Endothelial cell of umbilical vein (primary cell): Measurements from ENCODE around the gene LY9. TPM values are rescaled to one million over a fixed set of nuclear protein-coding genes. Genes with fewer than 3 reads are reported as not detected.

ENCODE experiments used
- BruUV-seq: library from RNA; stranded (reverse); fragments of 400-500 nt; replicated peaks from 2 replicates; lab custom pipeline; 2021; lab: Mats Ljungman, UMichigan
- CTCF ChIA-PET: fragments of 300-600, 350-600 bp; sonication (Branson Sonifier 250); formaldehyde crosslinking; loops from one replicate; lab custom pipeline; 2021; ENCODE audit warnings: antibody characterized with exemption, inconsistent platforms; lab: Charles Lee
- POLR2A ChIA-PET: fragments of 300-600, 350-600 bp; sonication (Branson Sonifier 250); formaldehyde crosslinking; loops from one replicate; lab custom pipeline; 2021; ENCODE audit warnings: antibody characterized with exemption, inconsistent platforms; lab: Charles Lee
- DNase-seq: peaks from one replicate; pipeline ENCODE4 v3.0.0-alpha.2; 2011; ENCODE audit warnings: low read depth, low spot score
- FAIRE-seq: peaks from 2 replicates; lab custom pipeline; 2011; peaks lifted over from hg19 to GRCh38; lab: Jason Lieb, UNC
- H2AFZ ChIP-seq: 2 replicates; pipeline ENCODE4 v1.6.0; 2012; ENCODE audit warnings: low read depth, low read length, control low read depth, inconsistent platforms
- H3K27ac ChIP-seq: 2 replicates; pipeline ENCODE4 v1.5.1; 2011; ENCODE audit warnings: low read depth, mild to moderate bottlenecking, control low read depth, low read length, moderate library complexity; ENCODE audit not compliant: insufficient read depth
- H3K27me3 ChIP-seq, 2 experiments: 2 replicates each; pipeline versions ENCODE4 v1.6.0 to v1.6.1; 2011; ENCODE audit warnings: low read length in 2 of 2, mixed read lengths in 1 of 2; ENCODE audit not compliant: control insufficient read depth in 2 of 2, insufficient read depth in 2 of 2
- H3K36me3 ChIP-seq, 2 experiments: 2 replicates in 1 of 2; 3 replicates in 1 of 2; pipeline ENCODE4 v1.5.1; 2011; ENCODE audit warnings: low read length in 2 of 2, mild to moderate bottlenecking in 1 of 2, moderate library complexity in 1 of 2; ENCODE audit not compliant: control insufficient read depth in 2 of 2, insufficient read depth in 2 of 2; ENCODE audit errors: extremely low read depth in 1 of 2
- H3K4me1 ChIP-seq: 3 replicates; pipeline ENCODE4 v1.5.1; 2011; ENCODE audit warnings: mild to moderate bottlenecking, low read length; ENCODE audit not compliant: control insufficient read depth, insufficient read depth; ENCODE audit errors: extremely low read depth
- H3K4me2 ChIP-seq: 2 replicates; pipeline ENCODE4 v1.6.1; 2011; ENCODE audit warnings: low read length, control low read depth, mixed read lengths; ENCODE audit not compliant: insufficient read depth
- H3K4me3 ChIP-seq, 3 experiments: fragments of 200-600 bp in 1 of 3; sonication (generic), shearing (Covaris generic) in 1 of 3; replicated peaks in 1 of 3; 2 replicates each; pipeline ENCODE4 v1.5.1; 2011 to 2016; ENCODE audit warnings: control low read depth in 3 of 3, low read length in 3 of 3, mild to moderate bottlenecking in 2 of 3, inconsistent platforms in 1 of 3, low read depth in 1 of 3, moderate library complexity in 1 of 3; ENCODE audit not compliant: insufficient read depth in 1 of 3
- H3K79me2 ChIP-seq: 2 replicates; pipeline ENCODE4 v1.6.0; 2012; ENCODE audit warnings: low read length, inconsistent platforms; ENCODE audit not compliant: control insufficient read depth, insufficient read depth
- H3K9ac ChIP-seq: replicated peaks from 2 replicates; pipeline ENCODE3; 2011; ENCODE audit warnings: low read length, control low read depth; ENCODE audit not compliant: insufficient read depth; ENCODE audit errors: extremely low read depth
- H3K9me1 ChIP-seq: replicated peaks from 3 replicates; pipeline ENCODE4 v1.6.0; 2011; ENCODE audit warnings: mild to moderate bottlenecking, low read length; ENCODE audit not compliant: control insufficient read depth, insufficient read depth; ENCODE audit errors: extremely low read depth
- H3K9me3 ChIP-seq: replicated peaks from 2 replicates; pipeline ENCODE4 v1.5.1; 2012; ENCODE audit warnings: low read length, inconsistent platforms; ENCODE audit not compliant: control insufficient read depth, insufficient read depth
- H4K20me1 ChIP-seq: replicated peaks from 2 replicates; pipeline ENCODE3; 2011; ENCODE audit warnings: mild to moderate bottlenecking, low read length; ENCODE audit not compliant: control insufficient read depth, insufficient read depth; ENCODE audit errors: extremely low read depth
- EZH2 ChIP-seq: IDR thresholded peaks from 2 replicates; pipeline ENCODE4 v1.6.1; 2012; ENCODE audit warnings: borderline replicate concordance, low read depth, mild to moderate bottlenecking, moderate library complexity, low read length, inconsistent platforms; ENCODE audit not compliant: severe bottlenecking
- FOS ChIP-seq: IDR thresholded peaks from 2 replicates; pipeline ENCODE4 v1.6.1; 2011; ENCODE audit warnings: mild to moderate bottlenecking, low read length, moderate library complexity, borderline replicate concordance; ENCODE audit not compliant: insufficient read depth
- GATA2 ChIP-seq: IDR thresholded peaks from 2 replicates; pipeline ENCODE4 v1.7.0; 2011; ENCODE audit warnings: low read depth, mild to moderate bottlenecking, moderate library complexity, mixed read lengths, low read length; ENCODE audit not compliant: insufficient read length, insufficient read depth
- JUN ChIP-seq: IDR thresholded peaks from 2 replicates; pipeline ENCODE4 v1.6.1; 2011; ENCODE audit warnings: borderline replicate concordance, low read depth; ENCODE audit not compliant: insufficient read length, insufficient read depth
- MAX ChIP-seq: IDR thresholded peaks from 2 replicates; pipeline ENCODE4 v1.6.1; 2011; ENCODE audit not compliant: insufficient read depth, insufficient read length
- MYC ChIP-seq: IDR thresholded peaks from one replicate; pipeline ENCODE4 v1.6.1; 2011; ENCODE audit warnings: mild to moderate bottlenecking, low read depth, low read length
- POLR2A ChIP-seq: IDR thresholded peaks from 2 replicates; pipeline ENCODE4 v1.6.1; 2012; ENCODE audit warnings: low read depth, mild to moderate bottlenecking, control low read depth, low read length
- POLR2AphosphoS5 ChIP-seq: IDR thresholded peaks from 2 replicates; pipeline ENCODE4 v1.6.1; 2012; ENCODE audit warnings: low read depth, mild to moderate bottlenecking, control low read depth, low read length, moderate library complexity; ENCODE audit not compliant: insufficient read depth
- dilution Hi-C: fragments of 300-500 bp; cut with MboI; formaldehyde crosslinking; loops from one replicate; pipeline ENCODE4 v1.15.0; 2019; ENCODE audit warnings: low sequenced_read_pairs; ENCODE audit not compliant: extremely low pct_ligation_motif_present
- intact Hi-C: fragments of 100-400 bp; cut with micrococcal nuclease; formaldehyde crosslinking; loops from one replicate; pipeline ENCODE4 v1.10.0; 2022
- polyA plus RNA-seq, 4 experiments: library from polyadenylated mRNA; depleted of rRNA in 3 of 4; stranded (reverse) in 3 of 4; unstranded in 1 of 4; fragments of >200 nt; gene quantifications; 2 replicates each; pipeline versions ENCODE4 v1.2.1 to v1.2.3, GENCODE V29; 2011 to 2012; ENCODE audit warnings: missing spikeins in 1 of 4
- total RNA-seq: library from RNA; stranded (reverse); gene quantifications from 2 replicates; pipeline ENCODE4 v1.2.3, GENCODE V29; 2021
- TF ChIP-seq, protein P1 (sequence below), 2 donors: IDR thresholded peaks; 1 replicate in 1 of 2; 2 replicates in 1 of 2; pipeline ENCODE4 v1.5.1; 2011; ENCODE audit warnings: low read length in 2 of 2, mild to moderate bottlenecking in 2 of 2, moderate library complexity in 2 of 2, control low read depth in 1 of 2, inconsistent platforms in 1 of 2, low read depth in 1 of 2; ENCODE audit not compliant: insufficient read depth in 1 of 2; ENCODE audit errors: extremely low read depth in 1 of 2

The LY9 gene
- total and polyA plus RNA-seq, 2 donors (not counting 3 experiments of a cell fraction or from before 2014, with no cell fraction given) = not detected

GRCh38 chr1:160800142-160800541, 4.2 kb downstream of the LY9 start:
- no peak for FAIRE-seq

More at GRCh38 chr1:160800142-160800541, 4.2 kb downstream of the LY9 start:
- dilution Hi-C loops (no loop called here), intact Hi-C loops (no loop called here)
- Histone ChIP-seq H3K9ac (no peak overlapping the region), H3K27me3 (no peaks in the 10 kb centered on the region), H3K36me3 (no peaks in the 10 kb centered on the region), H3K4me3 (no peak overlapping the region), H3K4me1 (no peaks in the 10 kb centered on the region), H4K20me1 (no peaks in the 10 kb centered on the region), H3K27ac (no peak overlapping the region), H3K9me3 (no peaks in the 10 kb centered on the region), H3K79me2 (no peaks in the 10 kb centered on the region), H3K4me2 (no peak overlapping the region), H2AFZ (no peak overlapping the region), H3K9me1 (no peaks in the 10 kb centered on the region)
- ChIA-PET POLR2A (no interaction called here), CTCF (interaction anchor here (1.2 to 1.3 kb wide), 2 partner anchors 23 to 35 kb away, joined by 3 to 4 read pairs; no protein-coding TSS in a partner anchor)
- BruUV-seq = no TSS peak
- TF ChIP-seq, protein P1, sequence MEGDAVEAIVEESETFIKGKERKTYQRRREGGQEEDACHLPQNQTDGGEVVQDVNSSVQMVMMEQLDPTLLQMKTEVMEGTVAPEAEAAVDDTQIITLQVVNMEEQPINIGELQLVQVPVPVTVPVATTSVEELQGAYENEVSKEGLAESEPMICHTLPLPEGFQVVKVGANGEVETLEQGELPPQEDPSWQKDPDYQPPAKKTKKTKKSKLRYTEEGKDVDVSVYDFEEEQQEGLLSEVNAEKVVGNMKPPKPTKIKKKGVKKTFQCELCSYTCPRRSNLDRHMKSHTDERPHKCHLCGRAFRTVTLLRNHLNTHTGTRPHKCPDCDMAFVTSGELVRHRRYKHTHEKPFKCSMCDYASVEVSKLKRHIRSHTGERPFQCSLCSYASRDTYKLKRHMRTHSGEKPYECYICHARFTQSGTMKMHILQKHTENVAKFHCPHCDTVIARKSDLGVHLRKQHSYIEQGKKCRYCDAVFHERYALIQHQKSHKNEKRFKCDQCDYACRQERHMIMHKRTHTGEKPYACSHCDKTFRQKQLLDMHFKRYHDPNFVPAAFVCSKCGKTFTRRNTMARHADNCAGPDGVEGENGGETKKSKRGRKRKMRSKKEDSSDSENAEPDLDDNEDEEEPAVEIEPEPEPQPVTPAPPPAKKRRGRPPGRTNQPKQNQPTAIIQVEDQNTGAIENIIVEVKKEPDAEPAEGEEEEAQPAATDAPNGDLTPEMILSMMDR (IDR thresholded peaks at IDR 0.05; ENCODE audit: extremely low read depth in 1 of 2, insufficient read depth in 1 of 2, low read depth in 1 of 2, low read length in 2 of 2) = no peak
- TF ChIP-seq POLR2A = no peak
- TF ChIP-seq MYC = no peak
- no peak for TF ChIP-seq FOS
- no peak for TF ChIP-seq POLR2AphosphoS5
- no peak for TF ChIP-seq EZH2
- no peak for TF ChIP-seq GATA2
- TF ChIP-seq JUN = no peak
- no peak for TF ChIP-seq MAX
- no peak for DNase-seq
